ENCODE data around the gene B3GLCT.

DNA sequence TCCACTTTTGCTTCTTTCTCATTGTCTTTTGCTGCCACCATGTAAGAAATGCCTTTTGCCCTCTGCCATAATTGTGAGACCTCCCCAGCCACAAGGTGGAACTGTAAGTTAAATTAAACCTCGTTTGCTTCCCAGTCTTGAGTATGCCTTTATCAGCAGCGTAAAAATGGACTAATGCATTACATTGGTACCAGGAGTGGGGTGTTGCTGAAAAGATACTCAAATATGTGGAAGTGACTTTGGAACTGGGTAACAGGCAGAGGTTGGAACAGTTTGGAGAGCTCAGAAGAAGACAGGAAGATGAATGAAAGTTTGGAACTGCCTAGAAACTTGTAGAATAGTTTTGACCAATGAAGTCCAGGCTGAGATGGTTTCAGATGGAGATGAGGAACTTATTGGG lies 115.2 kb downstream of the B3GLCT start:
- TF ChIP-seq POLR2A (IDR thresholded peaks at IDR 0.05; ENCODE audit: low read depth, low read length) (no peak), MYC (IDR thresholded peaks at IDR 0.05; ENCODE audit: low read depth, low read length) (no peak), POLR2AphosphoS5 (IDR thresholded peaks at IDR 0.05; ENCODE audit: insufficient read depth, low read depth, low read length) (no peak), EZH2 (IDR thresholded peaks at IDR 0.05; ENCODE audit: borderline replicate concordance, low read depth, low read length, severe bottlenecking) (no peak), FOS (IDR thresholded peaks at IDR 0.05; ENCODE audit: borderline replicate concordance, insufficient read depth, low read length) (no peak), GATA2 (IDR thresholded peaks at IDR 0.05; ENCODE audit: insufficient read depth, insufficient read length, low read depth, low read length) (no peak)
- TF ChIP-seq, protein P1, sequence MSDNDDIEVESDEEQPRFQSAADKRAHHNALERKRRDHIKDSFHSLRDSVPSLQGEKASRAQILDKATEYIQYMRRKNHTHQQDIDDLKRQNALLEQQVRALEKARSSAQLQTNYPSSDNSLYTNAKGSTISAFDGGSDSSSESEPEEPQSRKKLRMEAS (IDR thresholded peaks at IDR 0.05; ENCODE audit: insufficient read depth, insufficient read length), result no peak
- TF ChIP-seq, protein P2, sequence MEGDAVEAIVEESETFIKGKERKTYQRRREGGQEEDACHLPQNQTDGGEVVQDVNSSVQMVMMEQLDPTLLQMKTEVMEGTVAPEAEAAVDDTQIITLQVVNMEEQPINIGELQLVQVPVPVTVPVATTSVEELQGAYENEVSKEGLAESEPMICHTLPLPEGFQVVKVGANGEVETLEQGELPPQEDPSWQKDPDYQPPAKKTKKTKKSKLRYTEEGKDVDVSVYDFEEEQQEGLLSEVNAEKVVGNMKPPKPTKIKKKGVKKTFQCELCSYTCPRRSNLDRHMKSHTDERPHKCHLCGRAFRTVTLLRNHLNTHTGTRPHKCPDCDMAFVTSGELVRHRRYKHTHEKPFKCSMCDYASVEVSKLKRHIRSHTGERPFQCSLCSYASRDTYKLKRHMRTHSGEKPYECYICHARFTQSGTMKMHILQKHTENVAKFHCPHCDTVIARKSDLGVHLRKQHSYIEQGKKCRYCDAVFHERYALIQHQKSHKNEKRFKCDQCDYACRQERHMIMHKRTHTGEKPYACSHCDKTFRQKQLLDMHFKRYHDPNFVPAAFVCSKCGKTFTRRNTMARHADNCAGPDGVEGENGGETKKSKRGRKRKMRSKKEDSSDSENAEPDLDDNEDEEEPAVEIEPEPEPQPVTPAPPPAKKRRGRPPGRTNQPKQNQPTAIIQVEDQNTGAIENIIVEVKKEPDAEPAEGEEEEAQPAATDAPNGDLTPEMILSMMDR (IDR thresholded peaks at IDR 0.05; ENCODE audit: extremely low read depth in 1 of 2, insufficient read depth in 1 of 2, low read depth in 1 of 2, low read length in 2 of 2), result no peak

All from endothelial cell of umbilical vein (primary cell).